GM18870 (cell line): ENCODE measurements around the gene PSMD9.
"Not testable (repeated sequence)": the region's sequence is repeated elsewhere in the genome, so short reads cannot be mapped to it uniquely, and the experiment has no call there.

Source experiments
- ATAC-seq: cut with Tn5 transposase; IDR thresholded peaks from one replicate; pipeline ENCODE4 v1.9.1; 2021; ENCODE audit warnings: moderate library complexity; ENCODE audit not compliant: unreplicated experiment

PSMD9 gene

GRCh38 chr12:121917950-121918678, 29.5 kb downstream of the PSMD9 start, which contains the start of gene CFAP251:
TSS of gene CFAP251 (plus strand) at chr12:121918592. CDS start at chr12:121921306, 2,714 bp downstream.
- no peak for ATAC-seq

GRCh38 chr12:121918679-121919038, 30.1 kb downstream of the PSMD9 start:
- ATAC-seq: no peak

GRCh38 chr12:121921066-121921465, 32.5 kb downstream of the PSMD9 start:
- ATAC-seq: no peak

GRCh38 chr12:121925358-121925695, 36.7 kb downstream of the PSMD9 start:
- ATAC-seq: no peak

- no peak for ATAC-seq
Measured at GRCh38 chr12:121926874-121927706, 38.5 kb downstream of the PSMD9 start.

- ATAC-seq: no peak
Measured at GRCh38 chr12:121927813-121928212, 39.2 kb downstream of the PSMD9 start.

GRCh38 chr12:121929545-121929944, 41.0 kb downstream of the PSMD9 start:
- not testable (repeated sequence) for ATAC-seq

GRCh38 chr12:121930862-121931261, 42.3 kb downstream of the PSMD9 start:
- no peak for ATAC-seq

GRCh38 chr12:121932176-121932536, 43.6 kb downstream of the PSMD9 start:
- no peak for ATAC-seq

- no peak for ATAC-seq
Measured at GRCh38 chr12:121932914-121933521, 44.4 kb downstream of the PSMD9 start.

- ATAC-seq: no peak
Measured at GRCh38 chr12:121933522-121934308, 45.1 kb downstream of the PSMD9 start.

- no peak for ATAC-seq
Measured at GRCh38 chr12:121934309-121934664, 45.7 kb downstream of the PSMD9 start.

- no peak for ATAC-seq
Measured at GRCh38 chr12:121937654-121938053, 49.1 kb downstream of the PSMD9 start.

GRCh38 chr12:121939186-121939585, 50.6 kb downstream of the PSMD9 start:
- ATAC-seq: no peak

GRCh38 chr12:121939992-121940766, 51.6 kb downstream of the PSMD9 start:
- no peak for ATAC-seq

GRCh38 chr12:121942145-121942718, 53.6 kb downstream of the PSMD9 start:
- no peak for ATAC-seq

- ATAC-seq: no peak
Measured at GRCh38 chr12:121943926-121944325, 55.3 kb downstream of the PSMD9 start.

- no peak for ATAC-seq
Measured at GRCh38 chr12:121946313-121947025, 57.9 kb downstream of the PSMD9 start.

- no peak for ATAC-seq
Measured at GRCh38 chr12:121947981-121948380, 59.4 kb downstream of the PSMD9 start.
